GM19099 (cell line): ENCODE data around the gene KDM5B.

ENCODE experiments used
- POLR2A ChIP-seq: IDR thresholded peaks from 3 replicates; pipeline ENCODE4 v1.6.1; 2011; ENCODE audit warnings: low read depth; ENCODE audit not compliant: insufficient read length; ENCODE audit errors: extremely low read depth

Gene KDM5B

GRCh38 chr1:202708456-202709275, 99.6 kb downstream of the KDM5B start:
- no peak for TF ChIP-seq POLR2A

GRCh38 chr1:202706851-202707250, 101.4 kb downstream of the KDM5B start:
- no peak for TF ChIP-seq POLR2A

DNA sequence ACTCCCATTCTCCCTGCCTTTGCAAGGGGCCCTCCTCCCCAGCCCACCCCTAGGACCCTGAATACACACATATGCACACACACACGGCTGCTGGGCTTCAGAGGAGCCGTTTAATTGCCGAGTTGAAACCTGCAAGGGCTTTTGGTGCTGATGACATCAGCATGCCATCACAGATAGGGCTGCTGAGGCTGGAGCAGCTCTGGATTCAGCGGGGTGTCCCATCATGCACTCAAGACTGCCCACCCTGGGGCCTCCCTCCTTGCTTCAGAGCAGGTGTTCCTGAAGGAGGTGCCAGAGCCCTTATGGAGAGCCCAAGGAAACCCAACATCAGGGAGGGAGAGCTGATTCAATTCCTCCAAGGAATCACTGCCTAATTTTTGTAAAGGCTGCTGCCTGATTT, 103.6 kb downstream of the KDM5B start:
- no peak for TF ChIP-seq POLR2A

GRCh38 chr1:202703191-202703590, 105.0 kb downstream of the KDM5B start:
- TF ChIP-seq POLR2A = no peak

- no peak for TF ChIP-seq POLR2A
Measured at GRCh38 chr1:202702088-202702487, 106.1 kb downstream of the KDM5B start.

DNA sequence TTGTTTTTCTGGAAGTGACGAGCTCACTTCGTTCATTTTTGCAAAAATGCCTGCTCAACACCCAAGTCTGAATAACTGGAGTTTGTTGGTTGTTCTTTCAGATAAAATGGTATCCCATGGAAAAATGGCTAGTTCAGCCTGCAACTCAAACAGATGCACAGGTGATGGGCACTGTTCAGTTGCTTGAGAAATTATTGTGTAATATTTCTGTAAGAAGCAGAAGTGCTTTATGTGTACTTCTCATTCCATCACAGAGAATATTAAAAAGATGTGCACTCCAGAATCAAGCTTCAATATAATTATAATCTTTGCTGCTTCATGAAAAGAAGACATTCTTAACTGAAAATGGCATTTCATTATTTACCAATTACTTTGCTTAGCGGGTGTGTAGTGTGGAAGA, 107.0 kb downstream of the KDM5B start:
- no peak for TF ChIP-seq POLR2A

- TF ChIP-seq POLR2A = no peak
Measured at GRCh38 chr1:202700061-202700460, 108.2 kb downstream of the KDM5B start.

DNA sequence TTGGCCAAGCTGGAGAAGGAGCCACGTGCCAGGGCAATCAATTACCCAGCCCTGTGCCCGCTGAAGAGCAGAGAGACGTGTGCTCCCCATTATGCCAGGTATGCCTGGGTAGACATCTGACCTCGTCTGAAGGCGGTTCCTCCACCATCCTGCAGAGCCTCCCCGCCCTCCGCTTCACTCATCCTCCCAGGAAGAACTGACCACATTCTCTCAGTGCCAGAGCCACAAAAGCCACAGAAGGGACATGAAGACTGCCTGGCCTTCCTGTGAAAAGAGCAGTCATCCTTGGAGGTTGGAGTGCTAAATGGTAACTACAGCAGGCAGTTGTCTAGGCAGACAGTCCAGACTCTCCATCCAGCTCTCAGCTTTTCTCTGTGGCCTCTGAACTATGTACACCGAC, 109.9 kb downstream of the KDM5B start:
- no peak for TF ChIP-seq POLR2A

DNA sequence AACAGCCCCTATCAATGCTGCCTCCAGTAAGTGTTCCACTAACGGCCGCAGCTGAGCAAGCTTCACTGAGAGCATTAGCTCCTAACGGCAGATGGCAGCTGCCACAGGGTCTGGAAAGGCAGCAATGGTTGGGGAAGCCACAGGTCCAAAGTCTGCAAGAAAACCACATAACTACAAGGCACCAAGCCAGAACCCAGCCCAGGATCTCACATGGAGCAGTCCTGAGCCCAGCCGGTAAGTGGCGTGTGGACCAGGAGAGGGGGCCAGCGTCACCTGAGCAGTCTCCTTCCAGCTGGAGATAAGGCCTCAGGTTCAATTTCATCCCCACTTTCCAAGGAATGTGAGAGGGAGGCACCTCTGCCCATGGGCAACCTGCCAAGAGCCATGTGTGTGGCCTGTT, 111.2 kb downstream of the KDM5B start:
- TF ChIP-seq POLR2A = no peak

GRCh38 chr1:202694314-202694713, 113.9 kb downstream of the KDM5B start:
- TF ChIP-seq POLR2A = no peak

GRCh38 chr1:202692959-202693555, 115.2 kb downstream of the KDM5B start:
- TF ChIP-seq POLR2A = no peak

GRCh38 chr1:202691816-202692215, 116.4 kb downstream of the KDM5B start:
- TF ChIP-seq POLR2A = no peak

- no peak for TF ChIP-seq POLR2A
Measured at GRCh38 chr1:202689493-202690342, 118.5 kb downstream of the KDM5B start.

DNA sequence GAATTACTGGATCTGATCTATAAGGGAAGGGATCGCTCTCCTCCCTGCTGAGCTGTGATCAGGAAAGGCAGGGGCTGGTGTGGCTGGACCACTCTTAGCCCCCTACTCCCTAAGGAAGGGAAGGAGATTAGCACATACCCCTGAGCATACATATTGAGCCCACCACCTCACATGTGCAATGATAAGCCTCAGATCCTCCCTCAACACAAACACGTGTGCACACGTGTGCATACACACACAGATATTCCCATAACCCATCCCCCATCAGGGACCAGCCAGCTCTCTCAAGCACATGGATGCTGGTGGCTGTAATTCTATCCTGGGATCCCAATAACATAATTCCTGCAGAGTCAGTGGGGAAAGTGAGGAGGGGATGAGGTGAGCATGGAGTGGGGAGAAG, 119.1 kb downstream of the KDM5B start:
- TF ChIP-seq POLR2A = no peak

GRCh38 chr1:202688401-202688800, 119.8 kb downstream of the KDM5B start:
- TF ChIP-seq POLR2A = no peak

- no peak for TF ChIP-seq POLR2A
Measured at GRCh38 chr1:202687798-202688197, 120.4 kb downstream of the KDM5B start.

- TF ChIP-seq POLR2A = no peak
Measured at GRCh38 chr1:202687370-202687769, 120.9 kb downstream of the KDM5B start.

- TF ChIP-seq POLR2A = no peak
Measured at GRCh38 chr1:202685641-202686040, 122.6 kb downstream of the KDM5B start.
